ENCODE results near the gene PTPN7. TPM values are rescaled to one million over a fixed set of nuclear protein-coding genes. Genes with fewer than 3 reads are reported as not detected.
"Not testable (repeated sequence)": the region's sequence is repeated elsewhere in the genome, so short reads cannot be mapped to it uniquely, and the experiment has no call there.

The PTPN7 gene
- total RNA-seq, 3 donors from 2014 or later = 304 to 352 (median 331) TPM

DNA sequence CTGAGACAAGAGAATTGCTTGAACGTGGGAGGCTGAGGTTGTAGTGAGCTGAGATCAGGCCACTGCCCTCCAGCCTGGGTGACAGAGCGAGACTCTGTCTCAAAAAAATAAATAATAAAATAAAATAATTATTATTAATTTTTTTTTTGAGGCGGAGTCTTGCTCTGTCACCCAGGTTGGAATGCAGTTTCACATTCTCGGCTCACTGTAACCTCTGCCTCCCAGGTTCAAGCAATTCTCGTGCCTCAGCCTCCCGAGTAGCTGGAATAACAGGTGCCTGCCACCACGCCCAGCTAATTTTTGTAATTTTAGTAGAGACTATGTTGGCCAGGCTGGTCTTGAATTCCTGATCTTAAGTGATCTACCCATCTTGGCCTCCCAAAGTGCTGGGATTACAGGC, 48.8 kb downstream of the PTPN7 start:
- not testable (repeated sequence) for H3K4me1 Mint-ChIP-seq (ENCODE audit: low read depth); DNase-seq; H3K36me3 Mint-ChIP-seq (ENCODE audit: insufficient read depth); H3K27me3 Mint-ChIP-seq (ENCODE audit: low read depth); H3K9me3 Mint-ChIP-seq; H3K4me3 Mint-ChIP-seq; ATAC-seq

DNA sequence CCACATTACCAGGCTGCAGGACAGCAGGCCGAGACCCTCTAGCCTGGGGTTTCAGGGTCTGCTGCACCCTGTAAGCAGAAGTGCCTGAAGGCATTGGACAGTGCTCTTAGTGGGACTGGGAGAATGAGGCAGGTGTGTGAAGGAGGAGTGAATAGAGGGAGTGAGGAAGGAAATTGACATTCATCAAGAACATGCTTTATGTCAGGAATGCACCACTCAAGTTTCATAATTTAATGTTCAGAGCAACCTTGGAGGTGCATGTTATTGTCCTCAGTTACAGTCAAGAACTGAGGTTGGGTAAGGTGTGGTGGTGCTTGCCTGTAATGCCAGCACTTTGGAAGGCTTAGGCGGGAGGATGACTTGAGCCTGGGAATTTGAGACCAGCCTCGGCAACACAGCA, 49.4 kb downstream of the PTPN7 start:
- no peak for DNase-seq
- Mint-ChIP-seq H3K4me1 (ENCODE audit: low read depth) (no peaks in the 10 kb centered on the region), H3K9me3 (no peaks in the 10 kb centered on the region)

DNA sequence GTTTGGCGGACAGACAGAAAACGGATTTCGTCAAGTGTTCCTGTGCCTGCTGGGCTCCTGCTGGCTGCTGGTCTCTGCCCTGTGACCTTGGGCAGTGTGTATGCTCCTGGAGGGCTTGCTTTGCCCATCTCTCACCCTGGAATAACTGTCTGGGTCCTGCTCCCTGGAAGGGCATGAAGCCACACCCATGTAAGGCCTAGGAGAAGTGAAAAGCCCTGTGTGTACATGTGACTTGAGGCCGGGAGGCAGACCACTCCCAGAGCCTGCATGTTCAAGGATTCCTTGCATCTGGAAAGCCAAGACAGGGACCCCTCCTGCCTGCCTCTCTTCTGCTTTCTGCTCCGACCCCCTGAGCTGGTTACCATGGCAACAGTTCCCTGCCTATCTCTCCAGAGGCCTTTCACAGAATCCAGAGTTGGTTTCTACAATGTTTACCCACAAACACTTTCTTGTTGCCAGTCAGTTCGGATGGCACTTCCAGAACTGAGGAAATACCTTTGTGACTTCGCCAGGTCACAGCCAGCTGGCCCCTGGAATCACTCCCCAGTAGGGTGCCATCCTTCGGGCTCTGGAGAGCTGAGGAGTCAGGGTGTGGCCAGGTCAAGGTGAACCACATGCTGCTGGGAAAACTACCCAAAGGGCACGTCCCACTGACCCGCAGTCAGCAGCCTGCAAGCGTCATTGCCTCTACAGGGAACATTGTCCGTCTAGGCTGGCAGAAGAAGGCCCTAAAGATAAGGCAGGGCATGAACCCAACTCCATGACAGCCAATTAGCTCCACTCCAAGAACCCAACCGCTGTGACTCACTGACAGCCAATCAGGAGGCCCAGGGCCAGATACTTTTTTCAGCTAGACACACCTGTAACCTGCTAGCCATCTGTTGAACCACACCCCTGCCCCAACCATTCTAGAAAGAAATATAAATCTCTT, 52.3 kb downstream of the PTPN7 start:
- ATAC-seq = no peak

More for the DNA sequence above, 49.4 kb downstream of the PTPN7 start:
- Mint-ChIP-seq H3K27me3 (ENCODE audit: low read depth) (no peaks in the 10 kb centered on the region), H3K36me3 (ENCODE audit: insufficient read depth) (no peaks in the 10 kb centered on the region), H3K4me3 (no peak overlapping the region)
- ATAC-seq = no peak

DNA sequence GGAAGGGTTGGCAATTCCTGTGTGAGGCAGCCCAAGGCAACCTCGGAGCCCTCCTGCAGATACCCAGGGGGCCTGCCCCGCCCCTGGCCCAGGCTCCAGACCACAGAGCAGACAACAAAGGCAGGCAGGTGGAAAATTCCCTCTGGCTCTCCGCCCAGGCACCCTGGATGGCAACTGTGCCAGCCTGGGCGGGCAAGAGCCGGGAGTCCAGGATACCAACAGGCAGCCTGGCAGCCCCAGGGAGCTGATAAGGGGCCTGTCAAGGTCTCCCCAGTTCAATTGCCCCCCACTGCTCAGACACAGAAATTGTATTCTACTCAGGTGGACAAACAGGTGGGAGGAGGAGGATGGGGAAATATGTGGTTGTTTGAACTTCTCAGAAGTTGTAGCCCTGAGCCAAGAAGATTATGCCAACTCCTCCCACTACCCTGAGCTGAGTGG, 53.1 kb downstream of the PTPN7 start:
- Mint-ChIP-seq H3K27me3 (ENCODE audit: low read depth) (peaks cover 3% of the 10 kb centered on the region), H3K4me3 (no peak overlapping the region), H3K9me3 (no peaks in the 10 kb centered on the region), H3K4me1 (ENCODE audit: low read depth) (no peaks in the 10 kb centered on the region), H3K36me3 (ENCODE audit: insufficient read depth) (no peaks in the 10 kb centered on the region)
- DNase-seq (no peak), ATAC-seq (no peak)

More for the DNA sequence above, 52.3 kb downstream of the PTPN7 start:
- DNase-seq = no peak
- Mint-ChIP-seq H3K9me3 (no peaks in the 10 kb centered on the region), H3K36me3 (ENCODE audit: insufficient read depth) (no peaks in the 10 kb centered on the region), H3K4me1 (ENCODE audit: low read depth) (no peaks in the 10 kb centered on the region), H3K4me3 (no peak overlapping the region), H3K27me3 (ENCODE audit: low read depth) (peaks cover 3% of the 10 kb centered on the region)

DNA sequence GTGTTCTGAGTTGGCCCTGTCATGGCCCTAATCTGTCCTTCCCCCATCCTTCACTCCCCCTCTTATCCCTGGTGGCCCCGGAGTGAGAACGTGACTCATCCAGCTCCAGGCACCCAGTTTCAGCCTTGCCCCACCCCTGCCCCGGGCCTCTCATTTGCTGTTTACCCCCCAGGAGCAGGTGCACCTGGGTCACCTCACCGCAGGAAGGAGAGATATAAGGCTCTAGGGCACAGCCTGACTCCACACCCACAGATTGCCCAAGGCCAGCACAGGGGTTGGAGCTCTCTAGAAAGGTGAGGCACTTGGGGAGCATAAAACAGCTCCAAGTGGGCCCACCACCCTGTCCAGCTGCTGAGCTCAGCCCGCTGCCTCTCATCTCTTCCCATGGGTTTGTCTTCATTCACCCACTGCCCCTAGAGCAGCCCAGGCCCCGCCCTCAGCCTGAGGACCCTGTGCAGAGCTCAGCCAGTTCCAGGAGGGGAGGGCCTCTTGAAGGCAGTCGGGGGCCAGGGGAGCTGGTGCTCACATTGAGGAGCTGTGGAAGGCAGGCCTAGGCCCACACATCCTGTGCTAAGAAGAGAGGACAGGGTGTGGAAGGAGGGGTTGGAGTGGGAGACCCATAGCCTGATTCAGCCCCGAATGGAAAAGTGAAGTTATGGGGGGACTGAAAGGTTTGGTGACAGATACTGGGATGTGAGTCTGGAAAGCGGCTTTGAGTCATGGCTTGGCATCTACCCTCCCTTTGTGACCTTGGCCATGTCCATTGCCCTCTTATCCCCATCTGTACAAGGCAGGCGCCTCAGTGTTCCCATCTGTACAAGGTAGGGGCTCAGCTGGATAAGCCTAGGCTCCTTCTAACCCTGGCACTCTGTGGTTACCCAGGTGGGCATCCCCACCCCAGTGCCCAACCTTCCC, 53.8 kb downstream of the PTPN7 start:
- H3K36me3 Mint-ChIP-seq (ENCODE audit: insufficient read depth) = no peaks in the 10 kb centered on the region
- H3K4me1 Mint-ChIP-seq (ENCODE audit: low read depth) = no peaks in the 10 kb centered on the region
- H3K27me3 Mint-ChIP-seq (ENCODE audit: low read depth) = peaks cover 3% of the 10 kb centered on the region
- DNase-seq (no peak), ATAC-seq (no peak)
- no peaks in the 10 kb centered on the region for H3K9me3 Mint-ChIP-seq
- no peak overlapping the region for H3K4me3 Mint-ChIP-seq

DNA sequence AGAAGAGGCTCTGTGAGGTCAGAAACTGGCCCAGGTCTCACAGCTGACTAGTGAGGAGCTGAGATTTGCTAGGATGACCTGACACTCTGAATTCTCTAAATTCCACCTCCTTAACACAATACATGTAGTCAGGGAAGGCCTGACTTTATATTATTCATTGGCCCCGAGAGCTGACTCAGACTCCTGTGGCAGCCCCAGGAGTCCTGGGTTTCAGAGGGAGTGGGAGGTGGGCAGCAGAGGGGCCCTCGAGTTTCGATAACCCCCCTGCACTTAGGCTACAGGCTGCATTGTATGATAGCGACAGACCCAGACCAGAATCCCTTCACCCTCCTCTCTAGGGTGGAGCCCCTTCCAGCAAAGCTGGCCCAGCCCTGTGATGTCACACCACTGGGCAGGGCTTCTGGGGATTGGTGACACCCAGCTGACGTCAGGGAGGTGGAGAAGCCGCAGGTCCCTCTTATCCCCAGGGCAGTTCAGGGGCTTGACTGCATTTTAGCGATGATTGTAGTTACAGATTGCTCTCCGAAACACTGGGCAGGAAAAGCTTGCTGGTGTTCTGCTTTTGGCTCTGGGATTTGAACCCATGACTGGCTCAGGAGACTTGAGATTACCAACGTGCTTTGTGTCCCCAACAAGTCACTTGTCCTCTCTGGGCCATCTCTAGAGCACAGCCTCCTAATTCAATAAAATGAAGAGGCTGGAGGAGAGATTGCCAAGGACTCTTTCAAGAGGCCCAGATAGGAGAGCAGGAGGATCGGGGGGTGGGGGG, 54.6 kb downstream of the PTPN7 start:
- Mint-ChIP-seq H3K27me3 (ENCODE audit: low read depth) (peaks cover 3% of the 10 kb centered on the region), H3K36me3 (ENCODE audit: insufficient read depth) (no peaks in the 10 kb centered on the region), H3K9me3 (no peaks in the 10 kb centered on the region), H3K4me1 (ENCODE audit: low read depth) (no peaks in the 10 kb centered on the region), H3K4me3 (no peak overlapping the region)
- no peak for DNase-seq
- no peak for ATAC-seq

DNA sequence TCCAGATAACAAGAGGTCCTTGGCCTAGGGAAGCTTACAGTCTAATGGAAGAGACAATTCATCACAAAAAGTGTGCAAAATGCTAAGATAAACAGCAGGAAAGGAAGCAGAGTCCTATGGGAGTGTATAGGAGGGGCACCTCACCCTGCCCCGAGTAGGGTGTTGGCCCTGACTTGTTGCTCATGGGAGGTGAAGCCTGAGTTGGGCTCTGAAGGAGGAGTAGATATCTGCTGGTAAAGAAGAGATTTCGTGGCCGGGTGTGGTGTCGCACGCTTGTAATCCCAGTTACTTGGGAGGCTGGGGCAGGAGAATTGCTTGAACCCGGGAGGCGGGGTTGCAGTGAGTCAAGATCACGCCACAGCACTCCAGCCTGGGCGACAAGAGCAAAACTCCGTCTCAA, 56.3 kb downstream of the PTPN7 start:
- H3K36me3 Mint-ChIP-seq (ENCODE audit: insufficient read depth) = no peaks in the 10 kb centered on the region
- ATAC-seq = no peak
- no peaks in the 10 kb centered on the region for H3K4me1 Mint-ChIP-seq (ENCODE audit: low read depth)
- H3K9me3 Mint-ChIP-seq = no peaks in the 10 kb centered on the region
- peaks cover 3% of the 10 kb centered on the region for H3K27me3 Mint-ChIP-seq (ENCODE audit: low read depth)
- DNase-seq = no peak
- no peak overlapping the region for H3K4me3 Mint-ChIP-seq

DNA sequence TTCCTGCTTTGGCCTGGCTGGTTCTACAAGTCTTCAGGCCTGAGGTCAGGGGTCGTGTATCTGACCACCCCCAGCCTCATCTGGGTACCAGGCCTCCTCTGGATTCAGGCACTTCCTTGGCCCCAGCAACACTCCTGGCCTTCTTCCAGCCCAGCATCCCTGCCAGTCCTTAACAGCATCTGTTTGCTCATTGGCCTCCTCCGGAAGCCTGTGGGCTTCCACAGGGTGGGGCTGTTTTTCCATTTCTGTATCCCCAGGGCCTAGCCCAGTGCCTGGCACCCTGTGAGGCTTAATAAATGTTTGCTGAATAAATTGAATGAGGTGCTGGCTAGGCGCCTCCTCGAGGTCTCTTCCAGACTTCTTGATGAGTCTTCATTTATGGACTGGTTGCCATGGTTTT, 59.2 kb downstream of the PTPN7 start:
- Mint-ChIP-seq H3K27me3 (ENCODE audit: low read depth) (peaks cover 3% of the 10 kb centered on the region), H3K4me1 (ENCODE audit: low read depth) (no peaks in the 10 kb centered on the region)

More for the DNA sequence above, 59.2 kb downstream of the PTPN7 start:
- no peak for ATAC-seq
- Mint-ChIP-seq H3K9me3 (no peaks in the 10 kb centered on the region), H3K4me3 (no peak overlapping the region), H3K36me3 (ENCODE audit: insufficient read depth) (no peaks in the 10 kb centered on the region)
- no peak for DNase-seq

Other genes starting within 250 kb of the PTPN7 start
- under 1 TPM in 2 of 3 donors, not detected in 1; 0.08 to 0.14 TPM for gene LMOD1, start 214.1 kb downstream of the PTPN7 start, total RNA-seq
- 100 to 1,000 TPM; 144 to 160 (median 146) TPM for gene TIMM17A, start 205.1 kb downstream of the PTPN7 start, total RNA-seq
- 10 to 100 TPM; 14.3 to 20.2 (median 17.5) TPM for gene RNPEP, start 178.0 kb downstream of the PTPN7 start, total RNA-seq
- 1 to 10 TPM in 2 of 3 donors, under 1 TPM in 1; 0.87 to 1.4 (median 1.0) TPM for gene ELF3, start 150.0 kb downstream of the PTPN7 start, total RNA-seq
- not detected for gene GPR37L1, start 37.7 kb downstream of the PTPN7 start, total RNA-seq
- gene ARL8A, start 15.9 kb downstream of the PTPN7 start, total RNA-seq = 10 to 100 TPM; 48.9 to 55.0 (median 52.1) TPM
- under 1 TPM in 2 of 3 donors, not detected in 1; 0.08 to 0.21 TPM for gene LGR6, start 33.2 kb upstream of the PTPN7 start, total RNA-seq
- 10 to 100 TPM; 45.2 to 62.3 (median 60.6) TPM for gene UBE2T, start 181.3 kb upstream of the PTPN7 start, total RNA-seq
- gene PPP1R12B, start 188.1 kb upstream of the PTPN7 start, total RNA-seq = 1 to 10 TPM; 4.7 to 8.1 (median 5.4) TPM

All from activated T-cell treated with anti-CD3 and anti-CD28 coated beads, Interleukin-2, amount 50 U/mL, for 4 hours (primary cell).